B cell (primary cell): ENCODE measurements around the gene FITM1.

Source experiments
- EZH2 ChIP-seq: IDR thresholded peaks from 2 replicates; pipeline ENCODE4 v1.6.1; 2012; ENCODE audit warnings: borderline replicate concordance, low read depth, mild to moderate bottlenecking, moderate library complexity, low read length; ENCODE audit not compliant: insufficient read depth, poor library complexity, severe bottlenecking
- TF ChIP-seq, protein P1 (sequence below): fragments of 200-600 bp; IDR thresholded peaks from one replicate; pipeline ENCODE4 v1.8.0; 2022; ENCODE audit warnings: antibody characterized with exemption, mild to moderate bottlenecking

DNA sequence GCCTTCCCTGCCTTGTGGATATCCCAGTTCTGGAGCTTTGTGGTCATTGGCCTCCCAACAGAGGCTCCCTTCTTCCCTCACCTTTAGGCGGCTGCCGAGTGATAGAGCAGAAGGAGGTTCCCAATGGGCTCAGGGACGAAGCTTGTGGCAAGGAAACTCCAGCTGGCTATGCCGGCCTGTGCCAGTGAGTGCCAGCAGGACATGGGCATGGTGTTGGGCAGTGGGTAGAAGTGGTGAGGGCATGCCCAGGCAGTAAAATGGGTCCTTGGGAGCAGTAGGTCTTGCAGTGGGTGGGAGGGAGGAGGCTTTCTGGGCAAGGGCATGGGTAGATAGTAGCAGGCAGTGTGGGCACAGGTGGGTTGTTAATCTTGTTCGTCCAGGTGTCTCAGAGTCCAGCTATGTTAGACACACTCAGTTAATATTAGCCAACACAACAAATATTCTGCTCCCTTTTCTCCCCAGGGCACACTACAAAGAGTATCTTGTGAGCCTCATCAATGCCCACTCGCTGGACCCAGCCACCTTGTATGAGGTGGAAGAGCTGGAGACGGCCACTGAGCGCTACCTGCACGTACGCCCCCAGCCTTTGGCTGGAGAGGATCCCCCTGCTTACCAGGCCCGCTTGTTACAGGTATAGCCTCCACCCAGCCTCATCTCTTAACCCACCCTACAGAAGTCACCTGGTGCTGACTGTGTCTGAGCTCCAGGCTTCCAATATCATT is 29.5 kb downstream of the FITM1 start:
- TF ChIP-seq, protein P1, sequence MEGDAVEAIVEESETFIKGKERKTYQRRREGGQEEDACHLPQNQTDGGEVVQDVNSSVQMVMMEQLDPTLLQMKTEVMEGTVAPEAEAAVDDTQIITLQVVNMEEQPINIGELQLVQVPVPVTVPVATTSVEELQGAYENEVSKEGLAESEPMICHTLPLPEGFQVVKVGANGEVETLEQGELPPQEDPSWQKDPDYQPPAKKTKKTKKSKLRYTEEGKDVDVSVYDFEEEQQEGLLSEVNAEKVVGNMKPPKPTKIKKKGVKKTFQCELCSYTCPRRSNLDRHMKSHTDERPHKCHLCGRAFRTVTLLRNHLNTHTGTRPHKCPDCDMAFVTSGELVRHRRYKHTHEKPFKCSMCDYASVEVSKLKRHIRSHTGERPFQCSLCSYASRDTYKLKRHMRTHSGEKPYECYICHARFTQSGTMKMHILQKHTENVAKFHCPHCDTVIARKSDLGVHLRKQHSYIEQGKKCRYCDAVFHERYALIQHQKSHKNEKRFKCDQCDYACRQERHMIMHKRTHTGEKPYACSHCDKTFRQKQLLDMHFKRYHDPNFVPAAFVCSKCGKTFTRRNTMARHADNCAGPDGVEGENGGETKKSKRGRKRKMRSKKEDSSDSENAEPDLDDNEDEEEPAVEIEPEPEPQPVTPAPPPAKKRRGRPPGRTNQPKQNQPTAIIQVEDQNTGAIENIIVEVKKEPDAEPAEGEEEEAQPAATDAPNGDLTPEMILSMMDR: no peak
- no peak for TF ChIP-seq EZH2
